Measurements from ENCODE around the gene TBCE. TPM values are rescaled to one million over a fixed set of nuclear protein-coding genes. Genes with fewer than 3 reads are reported as not detected.

The TBCE gene, protein sequence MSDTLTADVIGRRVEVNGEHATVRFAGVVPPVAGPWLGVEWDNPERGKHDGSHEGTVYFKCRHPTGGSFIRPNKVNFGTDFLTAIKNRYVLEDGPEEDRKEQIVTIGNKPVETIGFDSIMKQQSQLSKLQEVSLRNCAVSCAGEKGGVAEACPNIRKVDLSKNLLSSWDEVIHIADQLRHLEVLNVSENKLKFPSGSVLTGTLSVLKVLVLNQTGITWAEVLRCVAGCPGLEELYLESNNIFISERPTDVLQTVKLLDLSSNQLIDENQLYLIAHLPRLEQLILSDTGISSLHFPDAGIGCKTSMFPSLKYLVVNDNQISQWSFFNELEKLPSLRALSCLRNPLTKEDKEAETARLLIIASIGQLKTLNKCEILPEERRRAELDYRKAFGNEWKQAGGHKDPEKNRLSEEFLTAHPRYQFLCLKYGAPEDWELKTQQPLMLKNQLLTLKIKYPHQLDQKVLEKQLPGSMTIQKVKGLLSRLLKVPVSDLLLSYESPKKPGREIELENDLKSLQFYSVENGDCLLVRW
- 23.3 and 24.4 TPM in 2 replicates for total RNA-seq (2014; rRNA removed; shearing (Covaris generic))
- 33.8 and 35.3 TPM in 2 replicates for polyA plus RNA-seq (2016; fragmentation: Nextera tagmentation; extraction: Ambion mirVana)

DNA sequence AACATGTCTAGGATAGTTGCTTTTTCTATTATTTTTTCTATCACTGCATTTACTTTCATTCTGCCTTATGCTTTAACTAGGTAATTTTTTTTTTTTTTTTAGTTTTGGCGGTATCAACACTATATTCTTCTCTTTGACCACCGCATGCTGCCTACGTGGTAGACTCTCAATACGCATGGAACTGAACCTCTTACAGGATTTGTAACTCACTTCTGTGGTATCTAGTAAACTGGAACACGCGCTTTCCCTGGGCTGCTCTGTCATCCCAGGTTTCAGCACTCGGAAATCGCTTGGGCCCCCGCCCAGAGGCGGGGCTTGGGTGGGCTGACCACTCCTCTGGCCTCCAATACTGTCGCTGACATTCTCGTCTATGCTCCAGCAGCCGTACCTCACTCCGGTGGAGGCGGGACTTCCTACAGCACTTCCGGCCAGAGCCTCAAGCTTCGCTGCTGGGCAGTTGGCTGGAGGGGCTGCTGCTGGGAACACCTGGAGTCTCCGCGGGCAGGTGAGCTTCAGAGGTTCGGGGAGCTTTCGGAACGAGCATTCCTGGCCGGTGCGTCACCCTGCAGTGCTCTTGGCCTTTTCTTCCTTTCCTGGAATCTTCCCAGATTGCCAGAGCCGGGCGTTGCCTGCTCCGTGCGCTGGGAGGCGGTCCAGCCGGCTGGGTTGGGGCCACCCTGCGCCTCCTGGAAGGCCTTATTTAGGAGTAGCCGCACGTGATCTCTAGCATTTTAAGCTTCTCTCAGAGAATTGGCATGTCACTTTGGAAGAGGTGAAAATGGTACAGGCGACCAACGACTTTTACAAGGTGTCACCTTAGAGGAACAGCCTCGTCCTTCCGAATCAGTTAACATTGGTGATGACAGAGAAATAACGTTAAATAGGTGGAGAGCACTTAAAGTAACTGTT lies at the start of gene TBCE:
Gene TBCE (plus strand): TSS at position 428 of the 909 bp plus-strand sequence. CDS start 12,623 bp downstream, outside the sequence.
- peak within 1 kb of the TSS; percentile 81 for H3K4me3 ChIP-seq
- peaks cover 46% of the 10 kb centered on the region for H3K79me2 ChIP-seq (ENCODE audit: insufficient read depth)
- DNase-seq: peak; percentile 99
- H3K9me3 ChIP-seq (ENCODE audit: low read depth): no peaks in the 10 kb centered on the region
- in situ Hi-C loops (cut with MboI): no loop called here
- TF ChIP-seq EZH2phosphoT487 (IDR thresholded peaks at IDR 0.05; ENCODE audit: insufficient read depth, low read depth): no peak
- TF ChIP-seq EZH2 (IDR thresholded peaks at IDR 0.05; ENCODE audit: insufficient read depth, poor library complexity, severe bottlenecking): no peak
- H3K27me3 ChIP-seq (replicated peaks; ENCODE audit: insufficient read depth): no peaks in the 10 kb centered on the region
- H3K4me1 ChIP-seq (ENCODE audit: insufficient read depth): no peaks in the 10 kb centered on the region
- WGBS, 2 experiments (ENCODE audit: low coverage in 1 of 2, low lambda C conversion rate in 2 of 2, missing lambda C conversion rate in 2 of 2): 1 to 2% methylated on average over 38 of the region's 38 CpGs
- H3K36me3 ChIP-seq (ENCODE audit: low read depth): no peaks in the 10 kb centered on the region
- no peaks in the 10 kb centered on the region for H3K9me2 ChIP-seq (ENCODE audit: insufficient read depth)
- H4K20me1 ChIP-seq (ENCODE audit: insufficient read depth): no peaks in the 10 kb centered on the region
- H3K4me2 ChIP-seq (ENCODE audit: unreplicated experiment): peak within 1 kb of the TSS; percentile 75
- H3K27ac ChIP-seq: peak within 1 kb of the TSS; percentile 82
- peak within 1 kb of the TSS; percentile 80 for H3K9ac ChIP-seq
- peak within 1 kb of the TSS; percentile 93 for H2AFZ ChIP-seq
- peaks cover 9% of the 10 kb centered on the region; the same call in 1 of the 2 replicates for H3F3A ChIP-seq (ENCODE audit: insufficient read depth)

GRCh38 chr1:235319255-235319654 lies 48.0 kb upstream of the TBCE start:
- 100% methylated on average over 2 of the region's 2 CpGs for WGBS, 2 experiments (ENCODE audit: low coverage in 1 of 2, low lambda C conversion rate in 2 of 2, missing lambda C conversion rate in 2 of 2)
- H3K4me1 ChIP-seq (ENCODE audit: insufficient read depth): peaks cover 21% of the 10 kb centered on the region
- H3F3A ChIP-seq (ENCODE audit: insufficient read depth): peaks cover 19% of the 10 kb centered on the region
- H3K9ac ChIP-seq: no peak overlapping the region
- H3K9me2 ChIP-seq (ENCODE audit: insufficient read depth): no peaks in the 10 kb centered on the region
- in situ Hi-C loops (cut with MboI): no loop called here
- TF ChIP-seq EZH2phosphoT487 (IDR thresholded peaks at IDR 0.05; ENCODE audit: insufficient read depth, low read depth): no peak
- no peaks in the 10 kb centered on the region; the same call in 1 of the 2 replicates for H3K36me3 ChIP-seq (ENCODE audit: low read depth)
- no peak overlapping the region for H3K4me3 ChIP-seq
- H3K79me2 ChIP-seq (ENCODE audit: insufficient read depth): peaks cover 100% of the 10 kb centered on the region
- no peak overlapping the region for H3K27ac ChIP-seq
- no peaks in the 10 kb centered on the region for H3K9me3 ChIP-seq (ENCODE audit: low read depth)
- no peak overlapping the region for H2AFZ ChIP-seq
- no peaks in the 10 kb centered on the region for H3K27me3 ChIP-seq (replicated peaks; ENCODE audit: insufficient read depth)
- H3K4me2 ChIP-seq (ENCODE audit: unreplicated experiment): no peak overlapping the region
- no peak for DNase-seq
- H4K20me1 ChIP-seq (ENCODE audit: insufficient read depth): peaks cover 20% of the 10 kb centered on the region; the same call in 1 of the 2 replicates

- H3K27ac ChIP-seq: no peak overlapping the region
- no peak overlapping the region for H3K9ac ChIP-seq
- no peaks in the 10 kb centered on the region for H3K9me2 ChIP-seq (ENCODE audit: insufficient read depth)
- no peaks in the 10 kb centered on the region; the same call in 1 of the 2 replicates for H3K36me3 ChIP-seq (ENCODE audit: low read depth)
- H3K27me3 ChIP-seq (replicated peaks; ENCODE audit: insufficient read depth): no peaks in the 10 kb centered on the region
- WGBS, 2 experiments (ENCODE audit: low coverage in 1 of 2, low lambda C conversion rate in 2 of 2, missing lambda C conversion rate in 2 of 2): 61 to 64% methylated on average over 6 of the region's 6 CpGs
- H3K9me3 ChIP-seq (ENCODE audit: low read depth): no peaks in the 10 kb centered on the region
- peaks cover 32% of the 10 kb centered on the region for H3K4me1 ChIP-seq (ENCODE audit: insufficient read depth)
- H3K4me2 ChIP-seq (ENCODE audit: unreplicated experiment): no peak overlapping the region
- no peak overlapping the region for H2AFZ ChIP-seq
- no peak for TF ChIP-seq EZH2 (IDR thresholded peaks at IDR 0.05; ENCODE audit: insufficient read depth, poor library complexity, severe bottlenecking)
- TF ChIP-seq EZH2phosphoT487 (IDR thresholded peaks at IDR 0.05; ENCODE audit: insufficient read depth, low read depth): no peak
- H4K20me1 ChIP-seq (ENCODE audit: insufficient read depth): peaks cover 31% of the 10 kb centered on the region; the same call in 1 of the 2 replicates
- peaks cover 100% of the 10 kb centered on the region for H3K79me2 ChIP-seq (ENCODE audit: insufficient read depth)
- in situ Hi-C loops (cut with MboI): no loop called here
- no peak overlapping the region for H3K4me3 ChIP-seq
- DNase-seq: no peak
- peaks cover 19% of the 10 kb centered on the region for H3F3A ChIP-seq (ENCODE audit: insufficient read depth)
Measured at GRCh38 chr1:235320521-235321179, 46.6 kb upstream of the TBCE start.
